PC-3 (cell line): ENCODE results near the gene P4HB.
"Not testable (repeated sequence)": the region's sequence is repeated elsewhere in the genome, so short reads cannot be mapped to it uniquely, and the experiment has no call there.

Experiments
- CTCF ChIP-seq: fragments of 300-600 bp; sonication (generic); conservative IDR thresholded peaks from 2 replicates; pipeline ENCODE4 v1.5.1; 2017; ENCODE audit warnings: antibody characterized with exemption, low read depth, mild to moderate bottlenecking, low read length
- EZH2 ChIP-seq: fragments of 300-600 bp; sonication (generic); IDR thresholded peaks from one replicate; pipeline ENCODE4 v1.6.1; 2017; ENCODE audit warnings: antibody characterized with exemption, mild to moderate bottlenecking, low read length; ENCODE audit not compliant: unreplicated experiment

GRCh38 chr17:81840059-81840458 lies 20.3 kb downstream of the P4HB start:
- not testable (repeated sequence) for TF ChIP-seq CTCF, EZH2
